Chondrocyte (in vitro differentiated cells): ENCODE results near the gene LEMD2. TPM values are rescaled to one million over a fixed set of nuclear protein-coding genes. Genes with fewer than 3 reads are reported as not detected.

Experiments used
- DNase-seq: peaks from one replicate; pipeline ENCODE4 v3.0.0; 2021; ENCODE audit warnings: mixed read lengths, low spot score
- H3K27ac Mint-ChIP-seq: one replicate; pipeline ENCODE4 v1.8.0; 2021; ENCODE audit warnings: mild to moderate bottlenecking, moderate library complexity, mixed read lengths; ENCODE audit not compliant: unreplicated experiment
- H3K27me3 Mint-ChIP-seq: 2 replicates; pipeline ENCODE4 v1.8.0; 2021; ENCODE audit warnings: low read depth, mixed read lengths
- H3K36me3 Mint-ChIP-seq: 2 replicates; pipeline ENCODE4 v1.8.0; 2021; ENCODE audit warnings: low read depth, mixed read lengths
- H3K4me1 Mint-ChIP-seq: 2 replicates; pipeline ENCODE4 v1.8.0; 2021; ENCODE audit warnings: low read depth, mild to moderate bottlenecking, mixed read lengths
- H3K4me3 Mint-ChIP-seq: one replicate; pipeline ENCODE4 v1.8.0; 2021; ENCODE audit warnings: mild to moderate bottlenecking, moderate library complexity, mixed read lengths; ENCODE audit not compliant: unreplicated experiment
- H3K9me3 Mint-ChIP-seq: 2 replicates; pipeline ENCODE4 v1.8.0; 2021; ENCODE audit warnings: low read depth, mixed read lengths
- CTCF ChIP-seq: fragments of 200-600 bp; sonication (generic); IDR thresholded peaks from 2 replicates; pipeline ENCODE4 v1.5.0; 2021; ENCODE audit warnings: antibody characterized with exemption, mild to moderate bottlenecking, moderate library complexity
- total RNA-seq: library from RNA; stranded (reverse); gene quantifications from 3 replicates; pipeline ENCODE4 v1.2.1, GENCODE V29; 2021

The LEMD2 gene
- total RNA-seq, 1 donor from 2014 or later, result 60.1 TPM

GRCh38 chr6:33765368-33765767, 23.6 kb downstream of the LEMD2 start:
- H3K4me3 Mint-ChIP-seq, result no peak overlapping the region
- peaks cover 8% of the 10 kb centered on the region for H3K9me3 Mint-ChIP-seq
- H3K27me3 Mint-ChIP-seq, result no peaks in the 10 kb centered on the region
- no peak for DNase-seq
- TF ChIP-seq CTCF, result no peak
- no peak overlapping the region for H3K27ac Mint-ChIP-seq
- H3K4me1 Mint-ChIP-seq, result peaks cover 34% of the 10 kb centered on the region
- H3K36me3 Mint-ChIP-seq, result no peaks in the 10 kb centered on the region

DNA sequence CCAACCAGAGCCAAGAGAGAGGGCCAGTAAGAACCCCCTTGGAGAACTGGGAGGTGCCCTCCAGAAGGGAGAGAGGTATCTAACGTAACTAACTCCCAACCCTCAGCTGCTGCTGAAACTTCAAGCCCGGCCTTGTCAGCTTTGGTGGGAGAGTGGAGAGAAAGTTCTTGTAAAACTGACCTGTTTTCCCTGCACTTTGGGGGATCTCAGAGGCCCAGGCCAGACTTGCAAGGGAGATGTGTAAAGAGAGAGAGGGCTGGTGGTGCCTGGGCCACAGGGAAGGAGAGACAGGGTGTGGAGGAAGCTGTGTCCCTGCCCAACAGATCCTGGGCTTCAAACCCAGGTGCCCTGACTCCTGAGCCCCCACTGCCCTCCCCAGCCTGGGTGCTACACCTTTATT, 24.9 kb downstream of the LEMD2 start:
- Mint-ChIP-seq H3K4me3 (no peak overlapping the region), H3K27me3 (no peaks in the 10 kb centered on the region), H3K9me3 (peaks cover 8% of the 10 kb centered on the region), H3K36me3 (no peaks in the 10 kb centered on the region), H3K27ac (no peak overlapping the region), H3K4me1 (peaks cover 26% of the 10 kb centered on the region)
- TF ChIP-seq CTCF, result no peak
- no peak for DNase-seq

DNA sequence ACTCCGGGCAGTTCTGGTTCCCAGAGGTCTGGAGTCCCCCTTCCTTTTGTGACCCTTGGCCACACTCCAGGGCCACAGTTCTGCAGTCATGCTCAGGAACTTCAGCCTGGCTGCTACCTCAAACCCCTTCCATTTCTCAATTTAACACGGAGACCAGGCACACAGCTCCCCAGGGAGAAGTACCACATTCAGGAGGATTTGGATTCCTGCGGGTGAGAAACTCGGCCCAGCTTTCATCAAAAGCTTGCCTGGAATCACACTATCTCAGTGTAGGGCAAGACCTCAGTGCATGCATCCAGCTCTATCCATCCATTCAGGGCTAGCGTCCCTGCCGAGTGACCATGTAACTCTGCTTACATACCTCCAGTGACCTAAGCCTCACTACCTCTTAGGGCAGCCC, 25.4 kb downstream of the LEMD2 start:
- Mint-ChIP-seq H3K4me3 (no peak overlapping the region), H3K27ac (no peak overlapping the region), H3K9me3 (peaks cover 8% of the 10 kb centered on the region), H3K4me1 (peaks cover 24% of the 10 kb centered on the region), H3K36me3 (no peaks in the 10 kb centered on the region), H3K27me3 (no peaks in the 10 kb centered on the region)
- TF ChIP-seq CTCF, result no peak
- DNase-seq, result no peak

DNA sequence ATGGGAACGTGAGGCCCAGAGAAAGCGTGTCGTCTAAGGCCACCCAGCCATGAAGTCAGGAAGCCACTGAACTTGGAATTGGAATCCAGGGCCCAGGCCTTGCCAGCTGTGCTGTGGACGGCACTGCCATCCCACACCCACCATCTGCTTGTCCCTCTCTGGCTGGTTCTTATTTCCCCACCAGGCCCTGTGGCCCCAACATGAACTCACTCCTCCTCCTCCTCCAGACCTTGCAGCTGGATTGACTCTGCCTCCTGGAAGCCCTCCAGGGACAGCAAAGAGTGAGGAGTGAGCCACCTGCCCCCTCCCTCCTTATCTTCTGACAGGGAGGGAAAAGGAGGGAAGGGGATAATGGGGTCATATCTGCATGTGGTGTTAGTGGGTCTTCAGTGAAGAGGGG, 26.2 kb downstream of the LEMD2 start:
- H3K27ac Mint-ChIP-seq, result no peak overlapping the region
- TF ChIP-seq CTCF, result no peak
- no peaks in the 10 kb centered on the region for H3K27me3 Mint-ChIP-seq
- H3K9me3 Mint-ChIP-seq, result peaks cover 8% of the 10 kb centered on the region
- H3K4me1 Mint-ChIP-seq, result peaks cover 20% of the 10 kb centered on the region
- no peak overlapping the region for H3K4me3 Mint-ChIP-seq
- no peaks in the 10 kb centered on the region for H3K36me3 Mint-ChIP-seq
- DNase-seq, result no peak

DNA sequence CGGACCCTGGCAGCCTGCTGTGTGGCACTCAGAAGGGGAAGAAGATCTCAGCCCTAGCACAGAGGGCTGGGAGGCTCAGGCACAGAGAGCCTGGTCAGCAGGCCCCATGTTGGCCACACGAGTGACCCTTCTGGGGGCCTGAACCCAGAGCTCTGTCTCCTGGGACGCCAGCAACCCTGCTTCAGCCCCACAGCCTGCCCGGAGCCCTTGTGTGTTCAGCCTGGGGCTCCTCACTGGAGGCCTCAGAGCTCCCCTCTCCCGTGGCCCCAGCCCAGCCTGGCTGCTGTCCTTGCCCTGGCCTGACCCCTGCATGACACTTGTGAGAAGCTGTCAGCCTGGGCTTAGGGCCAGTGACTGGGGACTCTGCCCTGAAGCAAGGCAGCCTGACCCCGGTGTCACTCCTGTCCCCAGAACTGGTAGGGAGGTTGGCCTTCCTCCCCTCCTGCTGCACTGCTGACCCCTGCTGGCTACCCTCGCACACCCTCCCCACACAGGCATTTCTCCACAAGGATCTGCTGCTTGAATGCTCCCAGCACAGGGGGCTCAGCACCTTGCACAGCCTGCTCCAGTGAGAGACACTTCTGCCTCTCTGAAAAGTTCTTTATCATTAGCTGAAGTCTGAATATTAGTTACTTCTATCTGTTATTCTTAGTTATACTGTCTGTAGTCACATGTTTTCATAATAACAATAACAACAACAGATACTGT, 26.9 kb downstream of the LEMD2 start:
- H3K9me3 Mint-ChIP-seq, result peaks cover 5% of the 10 kb centered on the region
- no peaks in the 10 kb centered on the region for H3K36me3 Mint-ChIP-seq
- no peak overlapping the region for H3K27ac Mint-ChIP-seq
- H3K27me3 Mint-ChIP-seq, result no peaks in the 10 kb centered on the region
- no peak for DNase-seq
- no peak overlapping the region for H3K4me3 Mint-ChIP-seq
- H3K4me1 Mint-ChIP-seq, result peaks cover 20% of the 10 kb centered on the region
- peak; percentile 78 for TF ChIP-seq CTCF
